ENCODE measurements around the gene TFCP2L1.
"Not testable (repeated sequence)": the region's sequence is repeated elsewhere in the genome, so short reads cannot be mapped to it uniquely, and the experiment has no call there.

Gene TFCP2L1

DNA sequence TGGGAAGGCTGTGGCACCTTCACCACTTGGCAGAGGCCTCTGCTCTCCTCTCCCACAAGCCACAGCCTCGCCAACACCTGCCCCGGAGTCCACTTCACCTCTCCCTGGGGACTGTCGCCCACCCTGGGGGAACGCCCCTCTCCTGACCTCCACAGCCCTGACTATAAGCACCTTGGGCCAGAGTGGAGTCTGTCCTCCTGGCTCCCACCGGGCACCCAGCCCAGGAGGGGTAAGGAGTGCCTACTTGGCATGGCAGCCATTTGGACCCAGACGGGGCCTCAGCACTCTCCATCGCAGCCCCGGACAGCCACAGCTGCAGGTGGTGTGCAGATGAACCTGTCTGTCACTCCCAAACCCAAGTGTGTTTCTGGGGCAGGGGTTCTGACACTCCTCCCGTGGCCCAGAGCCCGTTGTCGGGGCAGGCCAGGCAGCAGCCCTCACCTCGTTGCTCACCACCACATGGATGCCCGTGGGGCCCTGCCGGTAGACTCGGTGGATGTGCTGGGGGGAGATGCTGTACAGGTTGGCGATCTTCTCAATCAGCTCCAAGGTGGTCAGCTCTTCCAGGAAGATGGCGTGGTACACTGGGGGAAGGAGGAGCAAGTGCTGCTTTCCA, 53.5 kb downstream of the TFCP2L1 start:
- in situ Hi-C loops (cut with MboI; ENCODE audit: low sequenced_read_pairs): no loop called here

DNA sequence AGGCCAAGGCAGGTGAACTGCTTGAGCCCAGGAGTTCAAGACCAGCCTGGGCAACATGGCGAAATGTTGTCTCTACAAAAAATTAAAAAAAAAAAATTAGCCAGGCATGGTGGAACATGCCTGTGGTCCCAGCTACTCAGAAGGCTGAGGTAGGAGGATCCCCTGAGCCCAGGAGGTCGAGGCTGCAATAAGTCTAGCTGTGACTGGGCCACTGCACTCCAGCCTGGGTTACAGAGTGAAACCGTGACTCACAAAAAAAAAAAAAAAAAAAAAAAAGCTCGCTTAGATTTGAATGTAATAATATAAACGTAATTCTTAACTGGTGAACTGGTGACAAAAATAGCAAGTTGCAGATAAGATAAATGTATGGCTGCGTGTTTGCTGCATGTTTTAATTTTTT, 56.5 kb downstream of the TFCP2L1 start:
- in situ Hi-C loops (cut with MboI; ENCODE audit: low sequenced_read_pairs): no loop called here

DNA sequence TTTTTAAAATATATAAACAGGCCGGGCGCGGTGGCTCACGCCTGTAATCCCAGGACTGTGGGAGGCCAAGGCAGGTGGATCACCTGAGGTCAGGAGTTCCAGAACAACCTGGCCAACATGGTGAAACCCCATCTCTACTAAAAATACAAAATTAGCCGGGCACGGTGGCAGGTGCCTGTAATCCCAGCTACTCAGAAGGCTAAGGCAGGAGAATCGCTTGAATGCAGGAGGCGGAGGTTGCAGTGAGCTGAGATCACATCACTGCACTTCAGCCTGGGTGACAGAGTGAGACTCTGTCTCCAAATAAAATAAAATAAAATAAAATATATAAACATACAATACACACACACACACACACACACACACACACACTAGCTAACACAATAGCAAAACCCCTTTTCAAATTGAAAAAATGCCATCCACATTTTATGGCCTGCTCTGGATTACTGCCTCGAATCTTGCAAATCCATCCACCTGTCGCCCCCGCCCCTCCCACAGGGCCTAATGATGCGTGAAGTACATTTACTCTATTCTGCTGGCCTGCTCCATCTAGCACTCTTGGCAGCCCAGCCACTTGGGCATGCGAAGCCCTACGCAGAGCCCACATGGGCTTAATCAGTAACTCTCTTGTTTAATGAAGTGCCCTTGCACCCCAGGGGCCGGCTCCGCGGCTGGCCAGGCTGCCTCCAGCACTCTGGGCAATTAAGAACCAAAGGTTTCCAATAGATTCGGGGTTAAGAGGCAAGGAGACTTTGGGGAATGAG, 57.4 kb downstream of the TFCP2L1 start:
- in situ Hi-C loops (cut with MboI; ENCODE audit: low sequenced_read_pairs): not testable (repeated sequence)

DNA sequence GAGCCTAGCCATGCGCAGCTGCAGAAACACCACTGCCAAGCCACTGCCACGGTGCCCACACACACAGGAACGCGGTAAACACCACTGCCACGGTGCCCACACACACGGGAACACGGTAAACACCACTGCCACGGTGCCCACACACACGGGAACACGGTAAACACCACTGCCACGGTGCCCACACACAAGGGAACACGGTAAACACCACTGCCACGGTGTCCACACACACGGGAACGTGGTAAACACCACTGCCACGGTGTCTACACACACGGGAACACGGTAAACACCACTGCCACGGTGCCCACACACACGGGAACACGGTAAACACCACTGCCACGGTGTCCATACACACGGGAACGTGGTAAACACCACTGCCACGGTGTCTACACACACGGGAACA, 59.3 kb downstream of the TFCP2L1 start:
- in situ Hi-C loops (cut with MboI; ENCODE audit: low sequenced_read_pairs): not testable (repeated sequence)

DNA sequence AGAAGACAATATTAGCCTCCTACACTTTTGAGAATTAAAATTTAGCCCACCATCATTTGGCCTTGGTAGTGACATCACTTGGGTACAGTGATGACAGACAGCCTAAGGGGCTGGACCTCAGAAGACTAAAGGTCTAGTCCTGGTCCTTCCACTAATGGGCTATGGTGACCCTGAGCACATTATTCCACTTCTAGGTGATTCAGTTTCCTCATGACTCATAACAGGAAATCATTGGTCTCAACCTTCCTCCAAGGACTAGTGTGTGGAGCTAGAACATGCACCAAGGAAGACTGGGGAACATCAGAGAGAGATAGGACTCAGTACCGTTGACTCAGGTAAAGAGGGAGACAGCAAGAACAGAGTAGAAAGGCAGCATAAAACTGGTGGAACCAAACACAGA, 64.0 kb downstream of the TFCP2L1 start:
- in situ Hi-C loops (cut with MboI; ENCODE audit: low sequenced_read_pairs): no loop called here

GRCh38 chr2:121219866-121220265, 65.1 kb downstream of the TFCP2L1 start:
- in situ Hi-C loops (cut with MboI; ENCODE audit: low sequenced_read_pairs): no loop called here

DNA sequence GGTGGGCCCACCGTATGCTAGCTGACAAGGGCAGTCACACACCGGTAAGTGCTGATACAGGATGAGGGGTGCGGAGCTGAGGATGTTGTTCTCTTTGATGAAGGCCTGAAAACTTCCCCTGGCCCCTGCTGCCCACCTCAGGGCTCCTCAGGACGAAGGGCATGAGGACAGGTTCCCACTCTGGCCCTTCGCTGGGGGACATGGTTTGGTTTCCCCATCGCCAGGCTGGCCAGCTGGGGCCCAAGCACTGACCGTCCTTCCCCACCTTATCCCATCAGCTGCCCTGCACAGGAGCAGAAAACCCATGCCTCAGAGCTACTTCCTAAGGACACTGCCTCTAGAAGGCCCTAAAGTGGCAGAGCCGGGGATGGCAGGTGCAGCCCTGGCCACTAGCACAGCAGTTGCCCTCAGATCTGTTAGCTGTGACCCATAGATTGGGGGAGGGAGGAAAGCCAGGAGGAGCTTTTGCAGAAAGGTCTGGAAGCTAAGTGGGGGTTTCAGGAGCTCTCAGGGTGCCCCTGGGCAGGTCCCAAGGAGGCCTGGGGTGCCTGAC, 66.5 kb downstream of the TFCP2L1 start:
- in situ Hi-C loops (cut with MboI; ENCODE audit: low sequenced_read_pairs): no loop called here

DNA sequence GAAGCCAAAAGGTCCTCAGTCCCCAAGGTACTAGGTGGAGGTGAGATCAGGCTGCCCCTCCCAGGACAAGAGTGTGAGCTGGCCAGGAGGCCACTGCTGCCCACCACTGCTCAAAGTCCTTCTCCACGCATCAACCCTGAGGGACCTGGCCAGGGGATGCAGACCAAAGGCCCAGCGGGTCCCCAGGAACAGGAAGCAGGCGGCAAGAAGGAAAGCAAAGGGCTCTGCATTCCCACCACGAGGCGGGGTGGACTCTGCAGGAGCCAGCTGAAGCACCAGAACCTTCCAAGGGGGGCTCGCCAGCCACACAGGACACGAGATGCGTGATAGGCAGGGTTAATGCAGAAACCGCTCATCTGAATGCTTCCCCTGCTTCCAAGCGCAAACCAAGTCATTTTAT, 67.4 kb downstream of the TFCP2L1 start:
- in situ Hi-C loops (cut with MboI; ENCODE audit: low sequenced_read_pairs): no loop called here

- in situ Hi-C loops (cut with MboI; ENCODE audit: low sequenced_read_pairs): no loop called here
These were observed 70.7 kb downstream of the TFCP2L1 start for GRCh38 chr2:121214296-121214695.

DNA sequence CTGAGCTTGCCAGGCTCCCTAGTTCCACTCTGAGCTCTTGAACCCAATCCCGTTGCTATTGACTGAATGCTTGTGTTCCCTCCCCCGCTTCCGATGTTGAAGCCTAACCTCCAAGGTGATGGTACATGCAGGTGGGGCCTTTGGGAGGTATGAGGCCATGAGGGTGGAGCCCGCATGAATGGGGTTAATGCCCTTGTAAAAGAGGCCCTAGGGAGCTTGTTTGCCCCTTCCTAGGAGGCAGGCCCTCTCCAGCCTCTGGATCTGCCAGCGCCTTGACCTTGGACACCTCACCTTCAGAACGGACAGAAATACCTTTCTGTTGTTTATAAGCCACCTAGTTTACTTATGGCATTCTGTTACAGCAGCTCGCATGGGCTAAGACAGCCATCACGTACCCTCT, 71.6 kb downstream of the TFCP2L1 start:
- in situ Hi-C loops (cut with MboI; ENCODE audit: low sequenced_read_pairs): no loop called here

DNA sequence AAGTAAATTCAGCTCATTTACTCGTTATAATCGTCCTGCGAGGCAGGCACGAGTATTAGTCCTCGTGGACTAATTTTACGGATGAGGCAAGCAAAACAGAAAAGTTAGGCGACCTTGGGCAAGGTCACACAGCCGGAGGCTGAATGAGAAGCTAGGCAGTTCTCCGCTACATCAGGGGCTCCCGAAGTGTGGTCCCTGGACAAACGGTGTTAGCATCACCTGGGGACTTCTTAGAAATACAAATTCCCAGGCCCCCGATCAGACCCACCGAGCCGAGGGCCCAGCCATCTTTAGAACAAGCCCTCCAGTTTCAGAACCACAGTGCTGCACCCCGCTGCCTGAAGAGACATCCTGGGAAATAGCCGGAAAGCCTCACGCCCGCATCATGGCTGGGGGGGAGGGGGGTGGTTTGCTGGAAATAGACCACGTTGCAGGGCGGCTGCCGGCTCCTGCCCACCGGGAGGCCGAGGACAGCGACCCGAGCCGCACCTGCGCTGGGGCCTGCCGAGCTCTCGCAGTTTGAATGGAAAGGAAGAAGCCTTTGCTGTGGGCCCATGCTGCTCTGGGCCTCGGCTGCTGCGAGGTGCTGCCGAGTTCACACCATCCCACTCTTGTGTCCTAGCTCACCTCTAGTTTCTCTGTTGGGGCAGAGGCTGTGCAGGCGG, 72.2 kb downstream of the TFCP2L1 start:
- in situ Hi-C loops (cut with MboI; ENCODE audit: low sequenced_read_pairs): no loop called here

GRCh38 chr2:121211689-121212151, 73.3 kb downstream of the TFCP2L1 start:
- in situ Hi-C loops (cut with MboI; ENCODE audit: low sequenced_read_pairs): no loop called here

- in situ Hi-C loops (cut with MboI; ENCODE audit: low sequenced_read_pairs): no loop called here
These were observed 73.8 kb downstream of the TFCP2L1 start for GRCh38 chr2:121211251-121211650.

- in situ Hi-C loops (cut with MboI; ENCODE audit: low sequenced_read_pairs): no loop called here
These were observed 74.3 kb downstream of the TFCP2L1 start for GRCh38 chr2:121210691-121211090.

- in situ Hi-C loops (cut with MboI; ENCODE audit: low sequenced_read_pairs): no loop called here
These were observed 75.9 kb downstream of the TFCP2L1 start for GRCh38 chr2:121209014-121209610.

DNA sequence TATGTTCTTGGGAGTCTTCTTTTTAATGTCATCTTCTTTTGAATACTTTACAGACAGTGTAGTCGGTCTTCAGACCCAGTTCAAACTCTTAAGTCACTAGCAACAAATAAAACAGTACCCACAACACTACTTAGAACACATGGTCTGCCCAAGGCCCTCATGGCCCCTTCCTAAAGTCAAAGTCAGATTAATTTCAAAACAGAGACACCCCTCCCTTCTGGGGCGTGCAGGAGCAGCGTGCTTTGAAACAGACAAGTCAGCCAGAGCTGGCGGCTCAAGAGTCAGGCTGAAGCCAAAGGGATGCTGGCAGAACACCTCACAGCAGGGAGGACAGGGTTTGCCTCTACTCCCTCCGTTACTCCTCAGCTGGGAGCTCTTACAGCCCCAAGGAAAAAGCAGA, 77.5 kb downstream of the TFCP2L1 start:
- in situ Hi-C loops (cut with MboI; ENCODE audit: low sequenced_read_pairs): no loop called here

- in situ Hi-C loops (cut with MboI; ENCODE audit: low sequenced_read_pairs): no loop called here
These were observed 79.6 kb downstream of the TFCP2L1 start for GRCh38 chr2:121205321-121205942.

- in situ Hi-C loops (cut with MboI; ENCODE audit: low sequenced_read_pairs): no loop called here
These were observed 81.3 kb downstream of the TFCP2L1 start for GRCh38 chr2:121203591-121204249.

DNA sequence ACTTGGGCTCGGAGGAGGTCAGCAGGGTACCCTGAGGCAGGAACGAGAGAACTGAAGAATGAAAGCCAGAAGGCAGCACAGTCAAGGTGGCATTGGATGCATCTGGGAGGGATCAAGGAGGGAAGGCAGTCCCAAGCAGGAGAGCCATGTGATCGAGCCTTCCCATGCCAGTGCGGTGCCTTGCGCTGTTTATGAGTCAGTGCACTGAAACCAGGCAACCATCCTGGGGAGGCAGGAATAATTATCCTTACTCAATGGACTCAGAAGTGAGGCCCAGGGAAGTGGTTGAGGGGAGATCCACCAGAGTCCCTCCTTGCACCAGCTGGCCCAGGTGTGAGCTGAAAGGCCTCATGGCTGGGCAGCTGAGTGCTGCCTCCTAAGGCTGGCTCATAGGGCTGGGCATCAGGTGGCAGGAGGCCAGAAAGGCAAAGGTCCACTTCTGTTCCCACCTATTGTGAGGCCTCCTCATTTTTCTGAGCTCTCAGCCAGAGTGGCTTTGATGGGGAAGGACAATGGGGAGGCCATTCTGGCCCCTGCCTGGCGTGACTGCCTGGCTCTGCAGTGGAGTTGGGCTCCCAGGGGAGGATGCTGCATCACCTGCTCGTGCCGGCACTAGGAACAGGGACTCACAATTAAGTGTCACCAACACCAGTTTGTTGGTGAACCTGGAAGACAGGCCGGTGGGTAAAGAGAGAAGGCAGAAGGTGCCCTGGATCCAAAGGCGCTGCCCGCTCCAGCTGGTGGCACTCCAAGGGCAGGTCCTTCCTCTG, 82.3 kb downstream of the TFCP2L1 start:
- in situ Hi-C loops (cut with MboI; ENCODE audit: low sequenced_read_pairs): no loop called here

- in situ Hi-C loops (cut with MboI; ENCODE audit: low sequenced_read_pairs): no loop called here
These were observed 83.2 kb downstream of the TFCP2L1 start for GRCh38 chr2:121201796-121202195.
